Osteocyte (in vitro differentiated cells): ENCODE results near the gene BPIFB2. TPM values are rescaled to one million over a fixed set of nuclear protein-coding genes. Genes with fewer than 3 reads are reported as not detected.

Experiments used
- DNase-seq: peaks from one replicate; pipeline ENCODE4 v3.0.0; 2021; ENCODE audit warnings: mixed read lengths; ENCODE audit not compliant: unreplicated experiment; ENCODE audit errors: extremely low spot score
- H3K27ac Mint-ChIP-seq: one replicate; pipeline ENCODE4 v1.8.0; 2021; ENCODE audit warnings: mild to moderate bottlenecking, mixed read lengths; ENCODE audit not compliant: unreplicated experiment
- H3K27me3 Mint-ChIP-seq: one replicate; pipeline ENCODE4 v1.8.0; 2021; ENCODE audit warnings: mixed read lengths; ENCODE audit not compliant: unreplicated experiment
- H3K36me3 Mint-ChIP-seq: one replicate; pipeline ENCODE4 v1.8.0; 2021; ENCODE audit warnings: mixed read lengths; ENCODE audit not compliant: unreplicated experiment
- H3K4me1 Mint-ChIP-seq: one replicate; pipeline ENCODE4 v1.8.0; 2021; ENCODE audit warnings: mixed read lengths; ENCODE audit not compliant: unreplicated experiment
- H3K4me3 Mint-ChIP-seq: one replicate; pipeline ENCODE4 v1.8.0; 2021; ENCODE audit warnings: mild to moderate bottlenecking, moderate library complexity, mixed read lengths; ENCODE audit not compliant: unreplicated experiment
- H3K9me3 Mint-ChIP-seq: one replicate; pipeline ENCODE4 v1.8.0; 2021; ENCODE audit warnings: mixed read lengths; ENCODE audit not compliant: unreplicated experiment
- total RNA-seq: library from RNA; stranded (reverse); gene quantifications from 2 replicates; pipeline ENCODE4 v1.2.1, GENCODE V29; 2021
- TF ChIP-seq, protein P1 (sequence below): fragments of 200-600 bp; sonication (generic); IDR thresholded peaks from 2 replicates; pipeline ENCODE4 v1.5.0; 2021; ENCODE audit warnings: antibody characterized with exemption, mild to moderate bottlenecking, moderate library complexity

The BPIFB2 gene
- total RNA-seq, 1 donor from 2014 or later = not detected

DNA sequence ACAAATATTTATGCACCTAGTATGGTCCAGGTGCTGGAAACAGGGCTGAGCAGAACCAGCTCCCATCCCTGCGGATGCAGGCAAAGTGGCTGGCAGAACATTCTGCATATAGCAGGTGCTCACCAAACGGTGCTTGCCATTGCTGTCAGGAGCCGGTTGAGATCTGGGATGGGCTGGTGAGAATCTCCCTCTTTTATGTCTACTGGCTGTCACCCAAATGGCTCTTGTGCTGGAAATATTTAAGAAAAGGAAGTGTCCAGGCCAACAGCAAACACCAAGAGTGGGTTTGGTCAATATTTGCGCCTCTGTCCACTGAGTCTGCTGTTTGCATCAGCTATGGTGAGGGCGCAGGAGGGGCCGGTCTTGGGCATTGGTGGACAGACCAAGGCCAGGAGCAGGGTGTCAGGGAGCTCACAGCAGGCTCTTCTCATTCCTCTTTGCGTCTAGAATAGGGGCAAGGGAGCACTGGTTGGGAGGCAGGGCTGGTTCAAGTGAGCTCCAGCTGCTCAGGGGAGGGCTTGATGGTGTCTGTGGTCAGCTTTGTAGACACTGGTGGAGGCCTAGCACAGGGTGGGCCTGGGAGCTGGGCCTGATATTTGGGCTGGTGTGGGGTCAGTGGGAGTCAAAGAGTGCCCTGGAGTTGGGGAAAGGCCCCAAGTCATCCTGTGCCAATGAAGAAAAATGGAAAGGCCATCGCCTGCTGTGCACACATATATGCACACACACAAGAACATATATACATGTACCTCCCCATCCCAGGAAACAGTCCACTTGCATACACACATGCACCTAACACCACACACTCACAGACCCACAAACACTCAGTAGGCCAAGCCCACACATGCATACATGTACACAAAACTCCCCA is 1.4 kb upstream of the BPIFB2 start:
- TF ChIP-seq, protein P1, sequence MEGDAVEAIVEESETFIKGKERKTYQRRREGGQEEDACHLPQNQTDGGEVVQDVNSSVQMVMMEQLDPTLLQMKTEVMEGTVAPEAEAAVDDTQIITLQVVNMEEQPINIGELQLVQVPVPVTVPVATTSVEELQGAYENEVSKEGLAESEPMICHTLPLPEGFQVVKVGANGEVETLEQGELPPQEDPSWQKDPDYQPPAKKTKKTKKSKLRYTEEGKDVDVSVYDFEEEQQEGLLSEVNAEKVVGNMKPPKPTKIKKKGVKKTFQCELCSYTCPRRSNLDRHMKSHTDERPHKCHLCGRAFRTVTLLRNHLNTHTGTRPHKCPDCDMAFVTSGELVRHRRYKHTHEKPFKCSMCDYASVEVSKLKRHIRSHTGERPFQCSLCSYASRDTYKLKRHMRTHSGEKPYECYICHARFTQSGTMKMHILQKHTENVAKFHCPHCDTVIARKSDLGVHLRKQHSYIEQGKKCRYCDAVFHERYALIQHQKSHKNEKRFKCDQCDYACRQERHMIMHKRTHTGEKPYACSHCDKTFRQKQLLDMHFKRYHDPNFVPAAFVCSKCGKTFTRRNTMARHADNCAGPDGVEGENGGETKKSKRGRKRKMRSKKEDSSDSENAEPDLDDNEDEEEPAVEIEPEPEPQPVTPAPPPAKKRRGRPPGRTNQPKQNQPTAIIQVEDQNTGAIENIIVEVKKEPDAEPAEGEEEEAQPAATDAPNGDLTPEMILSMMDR = no peak
- Mint-ChIP-seq H3K36me3 (no peaks in the 10 kb centered on the region), H3K27me3 (no peaks in the 10 kb centered on the region), H3K4me3 (no peak overlapping the region), H3K27ac (no peak overlapping the region), H3K4me1 (no peaks in the 10 kb centered on the region), H3K9me3 (peaks cover 5% of the 10 kb centered on the region)
- no peak for DNase-seq

DNA sequence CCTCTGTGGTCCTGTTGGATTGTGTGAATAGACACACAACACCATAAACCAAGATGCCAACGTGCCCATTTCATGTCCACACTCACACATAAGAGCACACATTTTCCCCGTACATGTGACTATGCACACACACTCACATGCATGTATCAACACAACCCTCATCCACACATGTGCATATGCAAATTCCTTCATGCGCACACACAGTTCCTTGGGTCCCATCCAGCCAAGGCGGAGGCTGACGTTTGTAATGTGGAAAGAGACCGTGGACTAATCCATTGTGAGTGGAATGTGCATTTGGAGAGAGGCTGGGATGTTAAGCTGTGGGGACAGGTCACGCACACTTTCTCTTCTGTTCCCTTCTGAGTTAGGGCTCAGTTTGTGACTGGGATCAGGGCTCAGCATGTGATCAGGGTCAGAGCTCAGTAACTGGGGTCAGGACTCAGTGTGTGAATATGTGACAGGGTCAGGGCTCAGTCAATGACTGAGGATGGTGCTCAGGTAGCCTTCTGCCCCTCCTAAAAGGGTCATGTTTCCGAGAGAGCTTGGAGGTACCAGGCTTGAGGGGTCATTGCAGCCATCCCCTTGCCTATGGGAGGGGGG is 628 bp upstream of the BPIFB2 start:
- H3K36me3 Mint-ChIP-seq = no peaks in the 10 kb centered on the region

DNA sequence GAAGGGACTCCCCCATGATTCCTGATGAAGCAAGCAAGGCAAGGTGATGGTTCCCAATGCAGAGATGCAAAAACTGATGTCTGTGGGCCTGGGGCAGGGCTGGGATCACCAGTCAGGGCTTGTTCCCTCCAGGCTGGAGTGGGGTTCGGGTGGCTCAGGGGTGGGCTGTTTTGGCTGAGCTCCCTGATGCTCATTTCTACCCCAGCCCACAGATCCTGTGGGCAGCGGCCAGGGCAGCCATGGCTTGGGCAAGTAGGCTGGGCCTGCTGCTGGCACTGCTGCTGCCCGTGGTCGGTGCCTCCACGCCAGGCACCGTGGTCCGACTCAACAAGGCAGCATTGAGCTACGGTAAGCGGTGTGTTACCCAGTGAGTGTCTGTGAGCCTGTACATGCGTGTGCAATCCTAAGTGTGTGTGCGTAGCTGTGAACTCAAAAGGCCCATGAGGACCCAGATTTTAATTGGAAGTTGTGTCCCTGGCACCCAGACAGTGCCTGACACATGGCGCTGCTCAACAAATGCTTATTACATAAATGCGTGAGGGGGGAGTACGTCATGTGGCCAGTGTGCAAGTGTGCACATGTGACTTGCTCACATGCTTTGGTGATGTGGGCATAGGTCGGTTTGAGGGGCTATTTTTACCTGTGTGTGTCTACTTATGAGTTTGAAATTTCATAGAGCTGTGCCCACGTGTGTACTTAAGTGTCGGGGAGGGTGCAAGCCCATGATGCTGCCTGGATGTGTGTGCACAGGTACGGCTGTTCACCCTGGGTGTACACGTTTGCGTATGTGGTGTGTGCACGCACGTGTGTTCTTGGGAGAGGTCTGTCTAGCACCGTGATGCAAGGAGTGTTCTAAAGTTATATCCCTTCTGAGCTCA is 1.1 kb downstream of the BPIFB2 start:
- H3K4me3 Mint-ChIP-seq = no peak overlapping the region
- TF ChIP-seq, protein P1 = no peak
- no peaks in the 10 kb centered on the region for H3K4me1 Mint-ChIP-seq
- no peak overlapping the region for H3K27ac Mint-ChIP-seq
- H3K36me3 Mint-ChIP-seq = no peaks in the 10 kb centered on the region
- DNase-seq = no peak
- peaks cover 2% of the 10 kb centered on the region for H3K27me3 Mint-ChIP-seq
- H3K9me3 Mint-ChIP-seq = peaks cover 5% of the 10 kb centered on the region

More for the DNA sequence above, 628 bp upstream of the BPIFB2 start:
- no peaks in the 10 kb centered on the region for H3K4me1 Mint-ChIP-seq
- H3K27ac Mint-ChIP-seq = no peak overlapping the region
- no peak overlapping the region for H3K4me3 Mint-ChIP-seq
- H3K27me3 Mint-ChIP-seq = peaks cover 2% of the 10 kb centered on the region
- no peak for DNase-seq
- peaks cover 5% of the 10 kb centered on the region for H3K9me3 Mint-ChIP-seq
- TF ChIP-seq, protein P1 = no peak

DNA sequence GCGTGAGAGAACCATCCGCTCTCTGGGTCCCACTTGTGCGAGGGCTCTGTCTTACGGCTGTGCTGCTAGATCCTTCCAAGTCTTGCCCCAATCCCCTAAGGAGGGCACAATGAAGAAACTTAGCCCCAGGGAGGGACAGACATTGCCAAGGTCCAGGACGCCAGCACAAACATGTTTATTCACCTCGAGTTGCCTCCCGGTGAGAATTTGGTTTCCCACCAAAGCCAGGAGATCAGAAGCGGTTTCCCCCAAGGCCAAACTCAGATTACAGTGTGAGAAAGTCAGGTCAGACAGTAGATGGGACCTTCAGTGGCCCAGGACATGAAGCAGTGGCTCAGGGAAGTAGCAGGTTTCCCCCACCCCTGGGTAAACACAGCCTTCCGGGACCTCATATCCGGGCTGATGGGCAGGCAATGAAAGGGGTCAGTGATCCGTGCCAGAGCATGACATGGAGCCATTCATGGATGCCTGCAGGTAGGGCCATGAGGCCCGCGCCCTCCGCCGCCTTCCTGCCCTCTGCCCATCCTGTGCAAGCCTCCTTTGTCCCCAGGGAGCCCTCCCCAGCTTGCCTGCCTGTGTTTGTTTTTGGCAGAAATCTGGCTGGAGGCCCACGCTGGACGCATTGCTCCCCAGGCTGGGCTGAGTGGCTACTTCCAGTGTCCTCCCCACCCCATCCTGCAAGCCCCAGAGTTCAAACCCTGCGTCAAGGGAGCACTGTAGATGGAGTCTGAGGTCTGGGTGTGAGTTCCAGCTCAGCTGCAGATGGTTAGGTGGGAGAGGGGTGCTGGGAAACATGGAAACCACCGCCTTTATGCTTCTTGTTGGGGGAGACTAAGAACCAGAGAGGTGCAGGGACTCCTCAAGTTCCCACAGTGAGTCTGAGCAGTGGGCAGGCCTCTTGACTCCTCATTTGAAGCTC is 2.0 kb downstream of the BPIFB2 start:
- Mint-ChIP-seq H3K27me3 (peaks cover 2% of the 10 kb centered on the region), H3K36me3 (no peaks in the 10 kb centered on the region), H3K4me1 (no peaks in the 10 kb centered on the region), H3K27ac (no peak overlapping the region), H3K4me3 (no peak overlapping the region), H3K9me3 (peaks cover 5% of the 10 kb centered on the region)
- DNase-seq = no peak
- TF ChIP-seq, protein P1 = no peak
